Colon (tissue), 2 donors: ENCODE measurements around the gene GEMIN5.
"Not testable (repeated sequence)": the region's sequence is repeated elsewhere in the genome, so short reads cannot be mapped to it uniquely, and the experiment has no call there.

Source experiments
- FAIRE-seq: peaks from 2 replicates; lab custom pipeline; 2012; peaks lifted over from hg19 to GRCh38; lab: Jason Lieb, UNC
- donor health status: control.
- donor health status: control.

Gene GEMIN5

DNA sequence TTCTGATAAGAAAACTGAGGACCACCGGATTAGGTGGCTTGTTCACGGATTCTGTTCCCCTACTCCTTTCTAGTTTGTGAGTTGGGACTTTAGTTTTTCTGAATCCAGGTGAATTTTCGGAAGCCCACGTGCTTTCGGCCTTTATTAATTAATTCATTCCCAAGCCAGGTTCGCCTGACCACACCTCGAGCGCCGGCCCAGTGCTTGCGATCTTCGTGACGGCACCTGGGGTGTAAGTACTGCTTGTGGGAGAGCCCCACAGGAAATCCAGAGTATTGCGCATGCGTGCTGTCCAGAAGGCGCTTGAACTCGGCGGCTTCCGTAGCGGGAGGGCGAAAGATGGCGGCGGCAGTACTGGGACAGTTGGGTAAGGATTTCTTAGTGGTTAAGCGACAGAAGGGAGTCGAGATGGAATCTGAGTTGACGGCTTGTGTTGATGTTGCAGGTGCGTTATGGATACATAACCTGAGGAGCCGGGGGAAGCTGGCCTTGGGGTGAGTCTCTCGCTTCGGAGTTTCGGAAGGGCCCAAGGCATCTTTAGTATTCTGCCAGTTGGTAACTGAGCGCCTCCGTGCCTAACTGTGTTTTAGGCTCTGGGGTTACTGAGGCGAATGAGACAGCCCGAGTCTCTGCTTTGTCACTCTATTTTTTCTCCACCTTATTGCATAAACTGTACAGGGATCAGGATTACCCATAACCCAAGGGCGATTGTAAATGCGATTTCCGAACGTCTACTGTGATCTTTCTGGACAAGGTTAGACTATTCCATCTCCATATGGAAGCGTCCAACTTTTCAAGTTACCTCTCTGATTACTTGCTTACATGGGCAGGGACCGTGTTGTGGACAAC lies 3.0 kb upstream of the GEMIN5 start, which contains the start of gene MRPL22:
TSS of gene MRPL22 (plus strand) at position 302 of the 849 bp plus-strand sequence. CDS start at position 340, 38 bp downstream.
- FAIRE-seq: no peak

DNA sequence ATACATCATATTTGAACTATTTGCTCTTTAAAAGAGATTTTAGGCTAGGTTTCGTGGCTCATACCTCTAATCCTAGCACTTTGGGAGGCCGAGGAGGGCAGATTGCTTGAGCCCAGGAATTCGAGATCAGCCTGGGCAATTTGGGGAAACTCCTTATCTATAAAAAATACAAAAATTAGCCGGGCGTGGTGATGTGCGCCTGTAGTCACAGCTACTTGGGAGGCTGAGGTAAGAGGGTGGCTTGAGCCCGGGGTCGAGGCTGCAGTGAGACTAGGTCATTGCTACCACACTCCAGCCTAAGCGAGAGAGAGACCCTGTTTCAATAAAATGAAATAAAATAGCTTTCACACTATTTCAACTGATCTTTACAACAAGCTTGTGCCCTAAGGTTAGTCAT lies 2.4 kb upstream of the GEMIN5 start:
- FAIRE-seq: no peak

DNA sequence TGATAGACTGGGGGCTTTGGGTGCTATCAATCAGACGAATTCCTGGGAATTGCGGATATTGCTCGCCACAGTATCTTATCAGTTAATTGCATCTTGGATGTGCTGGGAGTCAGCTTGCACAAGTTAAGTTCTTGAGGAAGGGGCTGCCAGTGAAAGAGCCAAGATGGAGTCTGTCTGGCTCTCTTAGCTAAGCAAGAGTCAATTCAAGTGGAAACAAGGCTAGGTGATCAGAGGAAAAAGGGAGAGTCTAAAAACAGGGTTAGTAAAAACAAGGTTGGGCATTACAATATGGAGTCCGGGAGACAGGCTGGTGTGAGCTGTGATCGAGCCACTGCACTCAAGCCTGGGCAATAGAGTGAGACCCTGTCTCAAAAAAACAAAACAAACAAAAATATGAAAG lies 1.4 kb upstream of the GEMIN5 start:
- not testable (repeated sequence) for FAIRE-seq

DNA sequence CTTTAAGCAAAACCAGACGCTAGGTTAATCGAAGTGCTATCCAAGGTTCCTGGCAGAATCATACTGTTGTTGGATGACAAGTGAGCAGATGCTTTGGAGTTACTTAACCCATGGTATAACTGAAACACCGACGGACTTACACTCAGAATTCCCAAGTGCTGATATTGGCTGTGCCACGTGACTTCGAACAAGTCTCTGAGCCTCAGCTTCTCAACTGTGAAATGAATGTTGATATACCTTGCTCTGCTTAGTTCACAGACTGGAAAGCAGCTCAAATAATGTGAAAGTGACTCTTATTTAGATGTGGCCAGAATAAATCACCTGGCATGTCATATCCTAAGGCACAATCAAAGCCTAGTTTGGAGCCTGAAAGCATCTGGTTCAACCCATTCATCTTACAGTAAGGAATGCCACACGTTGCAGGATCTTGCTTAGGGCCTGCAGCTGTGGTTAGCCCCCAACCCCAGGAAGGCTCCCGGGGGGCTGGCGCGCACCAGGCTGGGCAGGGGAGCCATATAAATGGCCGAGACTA lies 759 bp downstream of the GEMIN5 start:
- FAIRE-seq: no peak

DNA sequence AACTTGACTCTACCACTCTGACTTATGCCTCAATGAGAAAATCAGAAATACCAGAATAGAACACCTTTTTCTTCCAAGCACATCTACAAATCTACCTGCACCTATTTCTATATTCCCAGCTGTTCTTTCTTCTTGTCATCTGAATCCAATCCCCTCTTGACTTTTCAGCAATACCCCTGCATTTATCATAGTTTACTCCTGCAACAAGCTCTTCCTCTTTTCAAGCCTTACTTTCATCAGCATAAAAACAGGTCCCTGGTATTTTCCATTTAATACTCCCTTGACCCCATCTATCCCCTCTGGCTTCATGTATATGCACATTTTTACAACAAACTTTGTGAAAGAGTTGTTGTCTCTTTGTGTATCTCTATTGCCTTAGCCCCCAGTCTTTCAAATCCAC lies 3.1 kb downstream of the GEMIN5 start:
- FAIRE-seq: no peak

DNA sequence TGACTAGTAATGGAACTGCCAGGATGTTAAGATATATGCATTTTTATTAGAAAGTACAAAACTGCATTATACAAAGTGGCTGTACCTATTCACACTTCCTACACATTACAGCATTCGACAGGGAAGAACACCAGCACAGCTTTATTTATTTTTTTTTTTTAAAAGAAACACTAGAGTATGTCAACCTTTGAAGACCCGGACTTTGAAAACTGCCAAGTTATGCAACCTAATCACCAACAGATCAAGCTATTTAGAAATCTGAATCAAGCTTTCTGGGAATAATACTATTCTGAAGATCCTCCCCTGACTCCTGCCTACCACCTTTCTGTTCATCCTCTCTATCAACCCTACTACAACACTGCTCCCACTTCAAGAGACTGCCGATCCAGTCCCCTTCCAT lies 4.5 kb downstream of the GEMIN5 start:
- no peak for FAIRE-seq

DNA sequence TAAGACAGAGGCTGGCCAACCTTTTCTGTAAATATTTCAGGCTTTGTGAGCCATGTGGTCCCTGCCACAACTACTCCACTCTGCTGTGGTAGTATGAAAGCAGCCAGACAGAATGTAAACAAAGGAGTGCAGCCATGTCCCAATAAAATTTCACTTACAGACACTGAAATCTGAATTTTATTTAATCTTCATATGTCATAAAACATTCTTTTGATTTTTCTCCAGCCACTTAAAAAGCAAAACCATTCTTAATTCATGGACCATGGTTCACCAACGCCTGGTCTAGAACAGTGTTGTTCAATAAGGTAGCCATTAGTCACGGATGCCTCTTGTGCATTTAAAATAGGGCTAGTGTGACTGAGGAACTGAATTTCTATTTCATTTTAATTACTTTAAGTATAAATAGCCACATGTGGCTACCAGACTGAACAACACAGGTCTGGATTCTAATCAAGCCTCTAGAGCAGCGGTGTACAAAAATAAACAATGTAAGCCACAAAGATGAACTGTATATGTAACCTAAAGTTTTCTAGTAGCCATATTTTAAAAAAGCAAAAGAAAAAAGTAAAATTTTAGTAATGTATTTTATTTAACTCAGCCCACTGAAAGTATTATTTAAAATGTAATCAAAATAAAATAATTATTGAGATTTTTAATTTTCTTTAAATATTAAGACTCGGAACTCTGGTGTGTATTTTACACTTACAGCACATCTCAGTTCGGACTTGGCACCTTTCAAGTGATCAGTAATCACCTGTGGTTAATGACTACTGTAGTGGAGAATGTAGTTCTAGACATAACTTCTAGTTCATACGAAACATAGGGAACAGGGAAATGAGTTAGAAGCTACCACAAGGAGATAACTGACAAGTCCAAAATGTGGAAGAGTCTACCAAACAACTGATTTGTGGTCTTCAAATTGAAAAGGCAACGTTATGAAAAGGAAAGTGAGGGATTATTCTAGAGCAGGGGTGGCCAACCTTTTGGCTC lies 14.3 kb downstream of the GEMIN5 start:
- FAIRE-seq: no peak

DNA sequence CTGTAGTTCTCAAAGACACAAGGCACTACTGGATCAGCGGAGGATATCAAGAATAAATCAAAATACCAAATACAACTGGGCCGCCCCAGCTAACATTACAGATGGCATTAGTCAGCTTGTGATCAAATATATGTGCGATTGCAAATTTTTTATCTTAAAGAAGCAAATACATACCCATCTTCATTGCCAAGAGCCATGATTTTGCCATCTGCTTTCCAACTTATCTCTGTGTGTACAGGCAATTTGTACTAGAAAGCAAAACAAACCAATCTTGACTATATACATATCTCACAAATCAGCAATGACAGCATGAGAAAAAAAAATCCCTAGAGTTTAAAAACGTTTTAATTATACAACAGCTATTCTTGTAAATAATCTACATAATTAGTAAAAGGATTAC lies 20.3 kb downstream of the GEMIN5 start:
- no peak for FAIRE-seq

DNA sequence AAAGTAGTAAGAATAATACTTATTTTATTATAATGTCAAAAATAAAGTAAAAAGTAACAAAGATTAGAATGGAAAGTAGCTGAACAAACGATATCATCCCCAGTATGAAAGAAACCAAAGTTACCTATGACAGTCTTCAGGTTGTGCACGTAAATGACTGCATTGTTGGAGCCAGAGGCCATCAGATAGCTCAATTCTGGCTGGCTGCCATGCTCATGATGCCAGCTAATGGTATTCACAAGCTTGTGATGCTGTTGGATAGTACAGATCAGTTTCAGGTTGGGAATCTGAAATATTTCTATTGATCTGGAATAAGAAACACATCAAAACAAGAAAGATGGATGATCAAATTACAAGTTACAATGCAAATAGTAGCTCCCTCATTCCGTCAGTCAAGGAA lies 21.1 kb downstream of the GEMIN5 start:
- no peak for FAIRE-seq

DNA sequence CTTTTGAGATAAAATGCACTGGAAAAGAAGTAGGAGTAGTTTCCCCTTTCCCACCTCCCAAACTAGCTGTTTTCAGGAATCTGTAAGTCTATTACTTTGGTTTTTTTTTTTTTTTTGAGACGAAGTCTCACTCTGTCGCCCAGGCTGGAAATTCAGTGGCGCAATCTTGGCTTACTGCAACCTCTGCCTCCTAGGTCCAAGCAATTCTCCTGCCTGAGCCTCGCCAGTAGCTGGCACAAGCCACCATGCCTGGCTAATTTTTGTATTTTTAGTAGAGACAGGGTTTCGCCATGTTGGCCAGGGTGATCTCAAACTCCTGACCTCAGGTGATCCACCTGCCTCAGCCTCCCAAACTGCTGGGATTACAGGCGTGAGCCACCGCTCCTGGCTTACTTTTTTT lies 32.4 kb downstream of the GEMIN5 start:
- FAIRE-seq: not testable (repeated sequence)

DNA sequence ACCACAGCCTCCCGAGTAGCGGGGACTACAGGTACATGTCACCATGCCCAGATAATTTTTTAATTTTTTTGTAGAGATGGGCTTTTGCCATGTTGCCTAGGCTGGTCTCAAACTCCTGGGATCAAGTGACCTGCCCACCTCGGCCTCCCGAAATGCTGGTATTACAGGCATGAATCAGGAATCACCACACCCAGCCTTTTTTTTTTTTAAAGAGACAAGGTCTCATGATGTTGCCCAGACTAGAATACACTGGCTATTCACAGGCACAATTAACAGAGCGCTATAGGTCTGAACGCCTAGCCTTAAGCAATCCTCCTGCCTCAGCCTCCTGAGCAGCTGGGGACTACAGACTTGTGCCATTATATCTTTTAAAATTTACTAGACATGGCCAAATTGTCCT lies 36.1 kb downstream of the GEMIN5 start:
- no peak for FAIRE-seq

DNA sequence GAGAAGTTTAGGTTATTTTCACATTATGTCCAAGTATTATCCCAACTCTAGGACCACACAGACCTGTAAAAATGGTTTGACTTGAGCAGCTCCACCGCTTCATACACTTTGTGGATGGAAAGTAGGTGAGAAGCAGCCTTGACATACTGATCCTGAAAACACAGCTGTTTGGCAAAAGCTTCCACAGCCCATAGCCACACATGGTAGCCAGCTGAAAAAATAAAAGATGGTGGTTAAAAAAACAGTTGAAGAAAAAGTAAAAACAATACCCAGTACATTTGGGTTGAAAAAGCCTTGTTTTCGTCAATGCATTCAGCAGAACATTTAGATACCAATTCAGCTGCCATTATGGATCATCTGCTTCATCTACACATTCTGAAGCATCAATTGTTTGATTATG lies 36.7 kb downstream of the GEMIN5 start:
- FAIRE-seq: no peak

DNA sequence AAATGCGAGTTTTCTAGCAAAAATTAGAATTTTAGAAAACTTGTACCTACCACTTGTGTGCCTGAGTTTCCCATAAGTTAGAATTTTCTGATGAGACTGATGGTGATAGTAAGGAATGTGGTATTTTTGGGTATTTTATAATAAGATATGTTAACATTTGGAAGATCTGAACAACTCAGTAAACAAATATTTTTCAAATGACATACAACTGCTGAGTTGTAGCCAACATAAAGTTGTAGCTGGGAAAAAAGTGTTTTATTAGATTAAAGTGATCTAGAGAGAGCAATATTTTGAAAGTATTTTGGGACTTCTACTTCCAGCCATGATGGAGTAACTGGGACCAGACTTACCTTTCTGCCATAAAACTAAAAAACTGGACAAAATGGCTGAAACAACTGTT lies 37.9 kb downstream of the GEMIN5 start:
- FAIRE-seq: no peak

DNA sequence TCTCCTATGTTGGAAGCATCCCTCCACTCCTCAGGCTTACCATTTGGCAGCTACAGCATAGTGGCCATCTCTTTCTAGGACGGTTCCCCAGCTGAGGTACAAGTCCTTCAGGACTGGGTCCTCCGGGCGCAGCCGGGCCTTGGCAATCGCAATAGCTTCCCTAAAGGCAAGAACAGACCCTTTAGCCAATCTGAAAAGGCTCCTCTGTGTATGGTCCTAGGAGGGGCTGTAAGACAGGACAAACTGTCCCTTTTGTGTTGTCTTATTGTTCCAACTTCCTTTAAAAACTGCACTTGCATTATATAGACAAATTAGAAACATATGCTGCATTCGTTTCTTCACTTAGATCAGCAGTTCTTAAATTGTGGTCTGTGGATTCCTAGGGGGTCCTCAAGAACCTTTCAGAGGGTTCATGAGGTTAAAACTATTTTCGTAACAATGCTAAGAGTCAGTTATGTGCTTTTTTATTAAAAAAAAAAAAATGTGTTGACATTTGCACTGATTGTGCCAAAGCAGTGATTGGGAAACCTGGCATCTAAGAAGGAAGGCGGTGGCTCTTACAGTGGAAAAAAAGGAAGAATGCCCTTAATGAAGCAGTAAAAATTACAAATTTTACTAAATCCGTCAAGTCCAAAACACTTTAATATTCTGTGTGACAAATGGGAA lies 38.7 kb downstream of the GEMIN5 start:
- no peak for FAIRE-seq

DNA sequence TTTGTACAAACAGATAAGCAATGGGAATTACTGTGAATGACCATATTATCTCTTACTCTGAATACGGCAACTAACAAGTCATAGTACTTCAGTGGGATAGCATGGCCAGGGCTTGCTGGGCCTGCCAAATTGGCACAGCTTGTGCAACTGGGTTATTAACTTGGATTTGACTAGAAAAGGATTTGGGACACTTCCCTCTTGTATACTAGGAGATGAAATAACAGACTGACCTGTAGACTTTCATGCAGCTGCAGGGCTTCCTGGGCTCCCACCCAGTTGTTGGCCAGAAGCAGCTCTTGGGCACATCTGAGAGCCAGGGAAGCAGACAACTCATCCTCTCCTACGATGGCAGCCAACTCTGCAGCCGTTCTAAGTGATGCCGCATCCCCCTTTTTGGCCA lies 39.8 kb downstream of the GEMIN5 start:
- no peak for FAIRE-seq

DNA sequence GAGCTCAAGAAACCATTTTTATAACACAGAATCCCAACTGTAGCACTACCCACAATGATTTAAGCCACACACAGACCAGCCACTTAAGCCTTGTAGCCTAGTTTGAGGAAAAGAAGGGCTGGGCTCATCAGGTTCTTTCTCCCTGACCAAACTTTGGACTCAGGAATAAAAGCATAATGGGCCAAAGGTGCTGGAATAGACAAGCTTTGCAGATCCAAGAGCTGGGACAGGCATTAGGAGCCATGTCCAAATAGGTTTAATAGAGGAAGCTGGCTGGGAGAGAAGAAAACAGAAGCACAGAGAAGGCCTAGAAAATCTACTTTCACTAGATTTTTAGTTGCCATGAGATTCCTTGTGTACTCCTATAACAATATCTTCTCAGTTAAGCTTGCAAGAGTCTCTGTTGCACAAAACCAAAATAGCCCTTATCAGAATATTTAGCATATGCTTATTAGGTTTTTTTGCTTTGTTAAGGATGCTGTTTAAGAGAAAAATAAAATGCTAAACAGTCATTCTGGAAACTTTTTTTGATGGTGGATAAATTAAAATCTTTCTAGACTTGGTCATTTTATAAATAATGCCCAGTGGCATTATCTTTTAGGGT lies 41.3 kb downstream of the GEMIN5 start:
- FAIRE-seq: no peak

DNA sequence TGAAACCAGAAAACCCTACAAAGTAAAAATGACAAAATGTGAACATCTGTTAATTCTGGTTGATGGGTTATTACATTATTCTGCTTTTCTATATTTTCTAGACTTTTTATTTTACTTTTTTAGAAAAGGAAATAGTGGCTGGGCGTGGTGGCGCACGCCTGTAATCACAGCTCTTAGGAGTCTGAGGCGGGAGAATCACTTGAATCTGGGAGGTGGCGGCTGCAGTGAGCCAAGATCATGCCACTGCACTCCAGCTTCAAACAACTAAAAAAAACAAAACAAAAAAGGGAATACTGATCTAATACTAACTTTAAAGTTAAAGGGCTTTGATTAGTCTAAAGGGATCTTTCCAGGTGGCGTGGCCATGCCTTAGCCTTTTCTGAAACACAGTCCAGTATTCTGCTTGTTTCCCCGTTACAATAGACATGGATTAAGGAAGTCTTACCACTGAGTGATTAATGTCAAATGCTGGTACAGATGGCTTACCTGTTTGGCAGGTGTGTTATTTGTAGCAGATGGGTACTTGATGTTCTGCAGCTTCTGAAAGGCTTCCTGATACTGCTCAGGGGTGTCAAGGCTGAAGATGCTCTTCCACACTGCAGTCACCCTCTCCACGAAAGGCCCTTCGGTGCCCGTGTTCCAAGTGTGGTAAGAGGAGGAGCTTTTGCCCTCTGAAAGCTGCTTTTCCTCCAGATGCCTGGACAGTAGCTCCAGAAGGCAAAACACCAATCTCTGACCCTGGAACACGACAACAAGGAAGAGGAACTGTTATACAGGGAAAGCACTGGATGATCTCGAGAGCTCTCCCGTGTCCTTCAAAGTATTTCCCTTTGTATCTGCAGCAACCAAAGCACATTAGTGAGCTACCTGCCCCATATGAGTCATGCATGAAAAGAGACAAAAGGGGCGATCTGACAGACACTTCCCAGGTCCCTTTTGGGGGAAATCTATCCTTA lies 42.1 kb downstream of the GEMIN5 start:
- peak; percentile 10 for FAIRE-seq

DNA sequence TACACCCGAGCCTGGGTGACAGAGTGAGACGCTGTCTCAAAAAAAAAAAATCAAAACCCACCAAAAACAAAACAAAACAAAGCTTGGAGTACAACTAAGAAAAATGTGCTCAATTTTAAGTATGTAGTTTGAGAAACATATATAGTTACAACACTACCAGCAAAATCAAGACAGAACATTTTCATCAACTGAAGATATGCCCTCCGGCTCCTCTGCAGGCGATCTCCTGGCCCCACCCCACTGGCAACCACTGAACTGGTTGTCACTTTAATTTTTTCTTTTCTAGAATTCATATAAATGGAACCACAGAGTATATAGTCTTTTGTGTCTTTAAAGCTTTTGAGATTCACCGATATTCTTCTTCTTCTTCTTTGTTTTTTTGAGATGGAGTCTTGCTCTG lies 44.6 kb downstream of the GEMIN5 start:
- FAIRE-seq: no peak

DNA sequence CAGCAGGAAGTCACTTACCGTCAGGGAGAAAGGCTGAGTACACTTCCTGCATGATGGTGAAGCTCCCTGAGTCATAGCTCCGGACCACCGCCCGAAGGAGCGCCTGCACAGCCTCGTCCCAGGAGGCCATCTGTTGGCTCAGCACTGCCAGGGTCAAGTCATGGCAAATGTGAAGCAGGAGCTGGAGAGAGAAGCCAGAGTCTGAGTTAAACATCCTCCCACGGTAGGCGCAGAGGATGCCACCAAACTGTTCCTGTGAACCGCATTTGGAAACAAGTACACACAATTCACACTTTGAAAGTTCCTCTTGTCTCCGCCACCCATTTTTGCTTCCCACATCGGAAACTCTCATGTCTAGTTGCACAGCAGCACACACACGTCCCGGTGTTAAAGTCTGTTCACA lies 45.6 kb downstream of the GEMIN5 start:
- FAIRE-seq: no peak

DNA sequence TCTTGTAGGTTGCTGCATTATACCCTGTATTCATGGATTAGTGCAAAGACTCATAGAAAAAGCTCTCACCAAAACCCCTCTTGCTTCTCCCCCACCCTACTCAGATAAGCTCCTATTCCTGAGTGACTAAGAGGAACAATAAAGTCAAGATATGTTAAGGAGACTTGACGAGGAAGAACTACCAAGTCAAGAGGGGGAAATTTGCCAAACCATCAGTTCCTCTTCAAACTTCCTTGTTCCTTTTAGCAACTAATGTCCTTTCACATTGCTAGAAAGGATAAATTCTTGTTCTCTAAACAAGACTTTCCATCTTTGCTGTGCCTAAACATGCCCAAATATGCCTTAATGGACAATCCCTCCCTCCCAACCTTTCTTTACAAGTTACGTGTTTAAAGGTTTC lies 52.6 kb downstream of the GEMIN5 start:
- FAIRE-seq: no peak

DNA sequence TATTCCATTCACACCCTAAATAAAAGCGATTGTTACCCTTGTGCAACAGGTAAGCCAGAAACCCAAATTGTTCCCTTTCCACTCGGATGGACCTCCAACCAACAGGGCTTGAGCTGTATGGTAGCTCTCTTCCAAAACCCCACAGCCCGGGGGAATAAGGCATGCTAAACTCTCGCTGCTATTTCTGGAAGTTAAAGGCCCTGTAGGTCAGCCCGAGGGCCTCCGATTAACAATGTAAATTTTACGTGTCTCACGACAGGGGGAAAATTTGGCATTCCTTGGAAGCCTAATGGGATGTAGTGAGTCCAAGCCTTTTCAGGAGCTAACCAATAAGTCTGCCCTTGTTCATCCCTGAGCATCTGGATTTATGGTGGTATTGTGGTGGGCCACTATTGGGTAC lies 53.6 kb downstream of the GEMIN5 start:
- no peak for FAIRE-seq
